GM12874 (cell line): ENCODE data around the gene COMP.

Source experiments
- TF ChIP-seq, protein P1 (sequence below): IDR thresholded peaks from 2 replicates; pipeline ENCODE4 v1.5.1; 2011; ENCODE audit warnings: low read depth, mild to moderate bottlenecking, control low read depth, low read length, moderate library complexity; ENCODE audit not compliant: insufficient read depth

Gene COMP

DNA sequence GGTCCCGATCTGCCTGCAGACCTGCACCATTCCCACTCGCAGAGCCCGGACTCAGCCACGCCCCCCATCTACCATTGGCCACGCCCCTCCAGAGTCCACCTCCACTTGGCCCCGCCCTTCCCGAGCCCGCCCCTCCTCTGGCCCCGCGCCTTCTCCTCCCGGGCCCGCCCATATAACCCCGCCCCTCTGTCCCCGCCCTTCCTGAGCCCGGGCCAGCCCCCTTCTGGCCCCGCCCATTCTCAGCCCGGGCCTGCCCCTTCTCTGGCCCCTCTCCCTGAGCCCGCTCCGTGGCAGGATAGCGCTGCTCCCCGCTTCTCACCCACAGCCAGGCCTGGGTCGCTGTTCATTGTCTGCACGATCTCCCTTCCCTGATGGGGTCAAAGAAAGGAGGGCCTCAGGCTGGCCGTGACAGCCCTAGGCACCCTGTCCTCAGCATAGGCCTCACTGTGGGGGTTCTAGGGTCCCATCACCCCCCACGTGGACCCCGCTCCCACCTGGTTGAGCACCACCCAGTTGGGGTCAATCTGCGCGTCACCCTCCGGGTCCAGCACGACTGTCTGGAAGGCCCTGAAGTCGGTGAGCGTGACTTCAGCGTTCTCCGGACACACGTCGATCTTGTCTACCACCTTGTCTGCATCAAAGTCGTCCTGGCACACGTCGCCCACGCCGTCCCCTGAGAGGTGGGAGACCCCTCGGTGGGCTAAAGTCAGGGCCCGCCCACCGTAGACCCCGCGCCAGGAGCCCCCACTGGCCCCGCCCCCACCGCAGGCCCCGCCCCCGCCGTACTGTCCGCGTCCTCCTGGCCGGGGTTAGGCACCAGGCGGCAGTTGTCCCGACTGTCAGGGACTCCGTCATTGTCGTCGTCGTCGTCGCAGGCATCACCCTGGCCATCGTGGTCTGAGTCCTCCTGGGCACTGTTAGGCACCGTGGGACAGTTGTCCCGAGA lies 5.7 kb downstream of the COMP start:
- TF ChIP-seq, protein P1, sequence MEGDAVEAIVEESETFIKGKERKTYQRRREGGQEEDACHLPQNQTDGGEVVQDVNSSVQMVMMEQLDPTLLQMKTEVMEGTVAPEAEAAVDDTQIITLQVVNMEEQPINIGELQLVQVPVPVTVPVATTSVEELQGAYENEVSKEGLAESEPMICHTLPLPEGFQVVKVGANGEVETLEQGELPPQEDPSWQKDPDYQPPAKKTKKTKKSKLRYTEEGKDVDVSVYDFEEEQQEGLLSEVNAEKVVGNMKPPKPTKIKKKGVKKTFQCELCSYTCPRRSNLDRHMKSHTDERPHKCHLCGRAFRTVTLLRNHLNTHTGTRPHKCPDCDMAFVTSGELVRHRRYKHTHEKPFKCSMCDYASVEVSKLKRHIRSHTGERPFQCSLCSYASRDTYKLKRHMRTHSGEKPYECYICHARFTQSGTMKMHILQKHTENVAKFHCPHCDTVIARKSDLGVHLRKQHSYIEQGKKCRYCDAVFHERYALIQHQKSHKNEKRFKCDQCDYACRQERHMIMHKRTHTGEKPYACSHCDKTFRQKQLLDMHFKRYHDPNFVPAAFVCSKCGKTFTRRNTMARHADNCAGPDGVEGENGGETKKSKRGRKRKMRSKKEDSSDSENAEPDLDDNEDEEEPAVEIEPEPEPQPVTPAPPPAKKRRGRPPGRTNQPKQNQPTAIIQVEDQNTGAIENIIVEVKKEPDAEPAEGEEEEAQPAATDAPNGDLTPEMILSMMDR: no peak

DNA sequence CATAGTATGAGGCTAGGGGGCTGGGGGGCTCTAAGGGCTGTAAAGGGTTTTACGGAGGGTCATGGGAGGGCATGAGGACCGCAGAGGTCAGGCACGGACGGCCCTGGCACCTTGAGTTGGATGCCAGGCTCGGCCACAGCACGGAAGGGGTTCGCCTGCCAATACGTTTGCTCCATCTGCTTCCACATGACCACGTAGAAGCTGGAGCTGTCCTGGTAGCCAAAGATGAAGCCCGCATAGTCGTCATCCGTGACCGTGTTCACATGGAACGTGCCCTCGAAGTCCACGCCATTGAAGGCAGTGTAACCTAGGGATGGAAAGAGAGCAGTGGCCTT lies 6.4 kb downstream of the COMP start:
- TF ChIP-seq, protein P1: no peak

DNA sequence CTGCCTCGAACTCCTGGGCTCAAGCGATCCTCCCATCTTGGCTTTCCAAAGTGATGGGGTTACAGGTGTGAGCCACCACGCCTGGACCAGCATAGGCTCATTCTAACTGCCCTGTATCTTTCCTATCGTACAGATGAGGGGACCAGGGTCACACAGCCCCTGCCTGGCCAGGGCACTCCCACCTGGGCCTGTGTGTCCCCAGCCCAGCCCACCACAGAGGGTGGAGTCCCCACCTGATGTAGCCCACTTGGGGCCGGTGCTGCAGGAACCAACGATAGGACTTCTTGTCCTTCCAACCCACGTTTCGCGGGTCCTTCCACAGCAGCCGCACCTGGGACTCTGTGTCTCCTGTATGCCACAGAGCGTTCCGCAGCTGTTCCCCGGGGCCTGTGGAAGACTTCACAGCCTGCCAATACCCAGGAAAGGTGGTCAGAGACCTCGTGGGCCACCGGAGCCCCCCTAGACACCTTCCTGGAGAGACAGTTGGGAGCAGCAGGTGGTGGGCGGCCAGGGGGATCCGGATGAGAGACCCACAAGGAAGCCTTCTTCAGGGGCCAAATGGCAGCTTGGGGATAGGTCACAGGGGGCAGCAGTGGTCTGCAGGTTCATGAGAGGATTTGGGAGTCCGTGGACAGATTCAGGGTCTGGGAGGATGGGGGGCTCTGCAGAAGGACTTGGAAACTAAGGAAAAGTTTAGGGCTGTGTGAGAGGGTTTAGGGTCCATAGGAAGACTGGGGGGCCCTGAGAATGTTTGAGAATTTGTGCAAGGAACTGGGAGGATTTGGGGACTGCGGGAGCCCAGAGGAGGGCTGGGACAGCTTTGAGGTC lies 6.9 kb downstream of the COMP start:
- TF ChIP-seq, protein P1: no peak

DNA sequence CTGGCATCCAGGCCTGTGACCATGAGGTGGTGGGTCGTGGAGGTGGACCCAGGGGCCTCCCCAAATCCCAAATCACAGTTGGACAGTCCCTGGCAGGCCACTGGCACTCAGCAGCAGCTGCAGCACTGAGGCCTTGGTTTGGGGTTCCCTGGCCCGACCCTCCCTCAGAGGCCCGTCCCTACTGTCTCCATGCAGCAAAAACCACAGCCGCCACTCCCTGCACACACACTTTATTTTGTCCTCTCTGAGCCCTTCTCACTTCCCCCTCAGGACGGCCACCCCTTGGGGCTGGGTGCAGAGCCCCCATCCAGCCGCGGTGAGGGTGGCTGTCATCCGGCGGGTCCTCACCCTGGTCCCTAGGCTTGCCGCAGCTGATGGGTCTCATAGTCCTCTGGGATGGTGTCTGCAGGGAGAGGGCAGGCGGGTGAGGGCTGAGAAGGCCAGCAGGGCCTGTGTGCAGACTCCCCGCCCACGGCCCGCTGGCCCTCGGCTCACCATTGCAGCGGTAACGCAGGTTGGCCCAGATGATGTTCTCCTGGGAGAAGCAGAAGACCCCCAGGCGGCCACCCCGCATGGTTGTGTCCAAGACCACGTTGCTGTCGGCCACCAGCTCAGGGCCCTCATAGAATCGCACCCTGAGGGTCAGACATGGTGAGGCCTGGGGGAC lies 8.4 kb downstream of the COMP start:
- TF ChIP-seq, protein P1: no peak

DNA sequence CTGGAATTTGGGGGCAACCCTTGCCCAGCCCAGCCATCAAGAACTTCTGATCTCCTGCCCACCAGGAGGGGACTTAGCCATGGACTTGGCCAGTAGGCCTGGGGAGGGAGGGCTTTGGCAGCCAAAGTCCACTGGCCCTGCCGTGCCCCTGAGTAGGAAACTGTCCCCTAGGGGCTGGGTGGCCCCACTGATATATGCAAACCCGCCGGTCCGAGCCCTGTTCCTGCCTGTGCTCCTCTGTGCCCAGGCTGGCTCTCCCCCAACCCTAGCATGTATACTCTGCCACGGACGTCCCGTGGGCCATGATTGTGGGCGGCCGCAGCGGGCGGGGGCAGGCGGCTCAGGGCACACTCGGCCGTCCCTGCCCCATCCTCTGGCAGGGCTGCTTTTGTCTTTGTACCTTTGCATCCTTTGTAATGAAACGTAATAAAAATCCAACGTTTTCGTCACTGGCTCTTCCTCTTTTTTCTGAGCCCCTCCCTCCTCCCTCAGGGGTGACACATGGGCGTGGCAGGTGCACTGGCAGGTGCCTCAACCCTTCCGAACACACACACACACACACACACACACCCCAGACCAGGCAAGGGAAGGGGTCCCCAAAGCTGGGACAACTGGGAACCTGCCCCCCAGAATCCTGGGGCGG lies 9.1 kb downstream of the COMP start:
- TF ChIP-seq, protein P1: no peak

DNA sequence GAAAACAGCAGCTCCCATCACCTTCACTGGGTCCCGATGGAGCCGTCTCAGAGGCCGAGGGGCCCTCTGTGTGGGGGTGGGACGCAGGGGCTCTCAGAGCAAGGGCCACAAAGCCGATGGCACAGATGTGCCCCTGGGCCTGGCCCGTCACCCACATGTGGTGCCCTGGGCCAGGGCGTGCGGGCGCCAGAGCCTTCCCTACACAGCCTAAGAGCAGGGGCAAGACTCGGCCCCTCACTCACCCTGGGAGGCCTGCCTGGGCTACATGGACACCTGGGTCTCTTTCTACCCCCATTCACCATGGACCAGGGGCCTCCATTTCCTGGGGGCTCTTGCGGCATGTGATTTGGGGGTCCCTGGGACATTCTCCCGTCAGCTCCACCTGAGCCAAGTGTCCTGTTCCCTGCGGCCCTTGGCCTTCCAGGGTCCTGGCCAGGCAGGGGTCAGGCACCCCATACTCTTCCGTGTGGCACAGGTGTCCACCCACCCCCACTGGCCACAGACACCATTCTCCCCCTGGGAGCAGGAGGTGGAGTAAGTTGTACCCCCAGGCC lies 10.0 kb downstream of the COMP start:
- TF ChIP-seq, protein P1: no peak
